H1 (cell line): Measurements from ENCODE around the gene HAGH. TPM values are rescaled to one million over a fixed set of nuclear protein-coding genes. Genes with fewer than 3 reads are reported as not detected.
A peak's percentile ranks its signal among the peaks of the same experiment; 100 is the strongest.

Experiments
- ASH2L ChIP-seq: fragments of 200-600, 300-600 bp; sonication (generic); IDR thresholded peaks from one replicate; pipeline ENCODE4 v1.7.1; 2017; ENCODE audit warnings: low read length
- CHD2 ChIP-seq: IDR thresholded peaks from 2 replicates; pipeline ENCODE4 v1.6.1; 2012; ENCODE audit warnings: low read length, improper control_type of control experiment
- FOSL1 ChIP-seq: IDR thresholded peaks from 2 replicates; pipeline ENCODE4 v1.6.1; 2011; ENCODE audit warnings: mild to moderate bottlenecking, low read depth, low read length, moderate library complexity; ENCODE audit not compliant: insufficient read depth
- JUN ChIP-seq: IDR thresholded peaks from 2 replicates; pipeline ENCODE4 v1.6.1; 2011; ENCODE audit warnings: low read depth, mild to moderate bottlenecking, improper control_type of control experiment, low read length
- JUND ChIP-seq: IDR thresholded peaks from 2 replicates; pipeline ENCODE4 v1.6.1; 2011; ENCODE audit warnings: mild to moderate bottlenecking, improper control_type of control experiment, low read length
- KDM4A ChIP-seq: IDR thresholded peaks from one replicate; pipeline ENCODE4 v1.7.1; 2012; ENCODE audit warnings: low read depth, mild to moderate bottlenecking, moderate library complexity, low read length, inconsistent platforms; ENCODE audit not compliant: severe bottlenecking
- MAFK ChIP-seq: IDR thresholded peaks from 2 replicates; pipeline ENCODE4 v1.6.1; 2012; ENCODE audit warnings: low read depth, mild to moderate bottlenecking, improper control_type of control experiment, low read length
- NANOG ChIP-seq: IDR thresholded peaks from 2 replicates; pipeline ENCODE4 v1.6.1; 2011; ENCODE audit warnings: low read length, low read depth, mild to moderate bottlenecking, inconsistent platforms; ENCODE audit not compliant: insufficient read depth, poor library complexity, severe bottlenecking
- NRF1 ChIP-seq: IDR thresholded peaks from 2 replicates; pipeline ENCODE4 v1.6.1; 2011; ENCODE audit warnings: mild to moderate bottlenecking, low read depth, low read length, improper control_type of control experiment
- RBBP5 ChIP-seq: IDR thresholded peaks from 2 replicates; pipeline ENCODE4 v1.7.1; 2012; ENCODE audit warnings: low read depth, mild to moderate bottlenecking, inconsistent platforms, low read length, moderate library complexity, borderline replicate concordance
- SAP30 ChIP-seq: fragments of 300-600 bp; sonication (generic); IDR thresholded peaks from 2 replicates; pipeline ENCODE4 v1.7.1; 2012; ENCODE audit warnings: low read length, moderate library complexity, mild to moderate bottlenecking, inconsistent platforms; ENCODE audit not compliant: insufficient read depth, insufficient replicate concordance
- polyA plus RNA-seq, 7 experiments: library from polyadenylated mRNA; depleted of rRNA in 3 of 7; stranded (reverse) in 5 of 7; unstranded in 2 of 7; fragments of >200 nt in 5 of 7; fragments of 200-250 nt in 2 of 7; gene quantifications; 1 replicate in 5 of 7; 2 replicates in 1 of 7; 4 replicates in 1 of 7; pipeline versions ENCODE4 v1.2.1 to v1.2.3, GENCODE V29; 2011 to 2013; ENCODE audit warnings: missing spikeins in 2 of 7, mixed read lengths in 2 of 7
- total RNA-seq: library from RNA; stranded (reverse); fragmentation: NEBNext Ultra II Directional; extraction: Animal tissue kit (Norgen Biotek cat#: 25700); gene quantifications from 2 replicates; pipeline ENCODE4 v1.2.1, GENCODE V29; 2021
- TF ChIP-seq, protein P1 (sequence below): fragments of 300-600 bp; sonication (generic); IDR thresholded peaks from 2 replicates; pipeline ENCODE4 v1.7.1; 2012; ENCODE audit warnings: low read length, moderate library complexity, mild to moderate bottlenecking, inconsistent platforms; ENCODE audit not compliant: insufficient replicate concordance

The HAGH gene
- total and polyA plus RNA-seq, 2 of the 8 experiments (the other 6 are each of a cell fraction or from before 2014, with no cell fraction given), result 28.7 to 40.6 TPM

DNA sequence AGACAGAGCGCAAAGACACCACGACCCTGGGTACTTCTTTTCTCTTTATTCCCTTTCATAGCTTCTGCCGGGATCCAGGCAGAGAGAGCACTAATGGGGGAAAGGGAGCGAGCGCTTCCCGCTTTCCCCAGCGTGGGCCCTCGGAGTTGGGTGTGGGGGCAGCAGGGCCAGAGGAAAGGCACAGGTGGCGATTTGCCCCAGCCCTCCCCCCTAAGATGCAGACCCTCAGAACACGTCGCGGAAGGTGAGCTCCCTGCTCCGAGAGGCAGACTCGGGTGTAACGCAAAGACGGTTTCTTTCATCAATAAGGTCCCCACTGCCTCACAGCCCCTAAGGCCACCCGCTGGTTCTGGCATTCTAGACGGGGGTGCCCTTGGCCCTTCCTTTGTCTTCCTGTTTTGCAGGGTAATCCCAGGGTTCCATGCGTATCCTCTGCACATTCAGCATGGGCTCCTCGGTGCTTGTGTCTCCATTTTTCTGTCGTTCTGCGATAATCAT is 54.7 kb downstream of the HAGH start (continued):
- TF ChIP-seq JUND, result no peak
- no peak for TF ChIP-seq JUN
- TF ChIP-seq CHD2, result no peak
- 0 out of 2 replicates have a peak, but pooled peaks have one; percentile 31 for TF ChIP-seq RBBP5
- no peak for TF ChIP-seq FOSL1
- TF ChIP-seq, protein P1, sequence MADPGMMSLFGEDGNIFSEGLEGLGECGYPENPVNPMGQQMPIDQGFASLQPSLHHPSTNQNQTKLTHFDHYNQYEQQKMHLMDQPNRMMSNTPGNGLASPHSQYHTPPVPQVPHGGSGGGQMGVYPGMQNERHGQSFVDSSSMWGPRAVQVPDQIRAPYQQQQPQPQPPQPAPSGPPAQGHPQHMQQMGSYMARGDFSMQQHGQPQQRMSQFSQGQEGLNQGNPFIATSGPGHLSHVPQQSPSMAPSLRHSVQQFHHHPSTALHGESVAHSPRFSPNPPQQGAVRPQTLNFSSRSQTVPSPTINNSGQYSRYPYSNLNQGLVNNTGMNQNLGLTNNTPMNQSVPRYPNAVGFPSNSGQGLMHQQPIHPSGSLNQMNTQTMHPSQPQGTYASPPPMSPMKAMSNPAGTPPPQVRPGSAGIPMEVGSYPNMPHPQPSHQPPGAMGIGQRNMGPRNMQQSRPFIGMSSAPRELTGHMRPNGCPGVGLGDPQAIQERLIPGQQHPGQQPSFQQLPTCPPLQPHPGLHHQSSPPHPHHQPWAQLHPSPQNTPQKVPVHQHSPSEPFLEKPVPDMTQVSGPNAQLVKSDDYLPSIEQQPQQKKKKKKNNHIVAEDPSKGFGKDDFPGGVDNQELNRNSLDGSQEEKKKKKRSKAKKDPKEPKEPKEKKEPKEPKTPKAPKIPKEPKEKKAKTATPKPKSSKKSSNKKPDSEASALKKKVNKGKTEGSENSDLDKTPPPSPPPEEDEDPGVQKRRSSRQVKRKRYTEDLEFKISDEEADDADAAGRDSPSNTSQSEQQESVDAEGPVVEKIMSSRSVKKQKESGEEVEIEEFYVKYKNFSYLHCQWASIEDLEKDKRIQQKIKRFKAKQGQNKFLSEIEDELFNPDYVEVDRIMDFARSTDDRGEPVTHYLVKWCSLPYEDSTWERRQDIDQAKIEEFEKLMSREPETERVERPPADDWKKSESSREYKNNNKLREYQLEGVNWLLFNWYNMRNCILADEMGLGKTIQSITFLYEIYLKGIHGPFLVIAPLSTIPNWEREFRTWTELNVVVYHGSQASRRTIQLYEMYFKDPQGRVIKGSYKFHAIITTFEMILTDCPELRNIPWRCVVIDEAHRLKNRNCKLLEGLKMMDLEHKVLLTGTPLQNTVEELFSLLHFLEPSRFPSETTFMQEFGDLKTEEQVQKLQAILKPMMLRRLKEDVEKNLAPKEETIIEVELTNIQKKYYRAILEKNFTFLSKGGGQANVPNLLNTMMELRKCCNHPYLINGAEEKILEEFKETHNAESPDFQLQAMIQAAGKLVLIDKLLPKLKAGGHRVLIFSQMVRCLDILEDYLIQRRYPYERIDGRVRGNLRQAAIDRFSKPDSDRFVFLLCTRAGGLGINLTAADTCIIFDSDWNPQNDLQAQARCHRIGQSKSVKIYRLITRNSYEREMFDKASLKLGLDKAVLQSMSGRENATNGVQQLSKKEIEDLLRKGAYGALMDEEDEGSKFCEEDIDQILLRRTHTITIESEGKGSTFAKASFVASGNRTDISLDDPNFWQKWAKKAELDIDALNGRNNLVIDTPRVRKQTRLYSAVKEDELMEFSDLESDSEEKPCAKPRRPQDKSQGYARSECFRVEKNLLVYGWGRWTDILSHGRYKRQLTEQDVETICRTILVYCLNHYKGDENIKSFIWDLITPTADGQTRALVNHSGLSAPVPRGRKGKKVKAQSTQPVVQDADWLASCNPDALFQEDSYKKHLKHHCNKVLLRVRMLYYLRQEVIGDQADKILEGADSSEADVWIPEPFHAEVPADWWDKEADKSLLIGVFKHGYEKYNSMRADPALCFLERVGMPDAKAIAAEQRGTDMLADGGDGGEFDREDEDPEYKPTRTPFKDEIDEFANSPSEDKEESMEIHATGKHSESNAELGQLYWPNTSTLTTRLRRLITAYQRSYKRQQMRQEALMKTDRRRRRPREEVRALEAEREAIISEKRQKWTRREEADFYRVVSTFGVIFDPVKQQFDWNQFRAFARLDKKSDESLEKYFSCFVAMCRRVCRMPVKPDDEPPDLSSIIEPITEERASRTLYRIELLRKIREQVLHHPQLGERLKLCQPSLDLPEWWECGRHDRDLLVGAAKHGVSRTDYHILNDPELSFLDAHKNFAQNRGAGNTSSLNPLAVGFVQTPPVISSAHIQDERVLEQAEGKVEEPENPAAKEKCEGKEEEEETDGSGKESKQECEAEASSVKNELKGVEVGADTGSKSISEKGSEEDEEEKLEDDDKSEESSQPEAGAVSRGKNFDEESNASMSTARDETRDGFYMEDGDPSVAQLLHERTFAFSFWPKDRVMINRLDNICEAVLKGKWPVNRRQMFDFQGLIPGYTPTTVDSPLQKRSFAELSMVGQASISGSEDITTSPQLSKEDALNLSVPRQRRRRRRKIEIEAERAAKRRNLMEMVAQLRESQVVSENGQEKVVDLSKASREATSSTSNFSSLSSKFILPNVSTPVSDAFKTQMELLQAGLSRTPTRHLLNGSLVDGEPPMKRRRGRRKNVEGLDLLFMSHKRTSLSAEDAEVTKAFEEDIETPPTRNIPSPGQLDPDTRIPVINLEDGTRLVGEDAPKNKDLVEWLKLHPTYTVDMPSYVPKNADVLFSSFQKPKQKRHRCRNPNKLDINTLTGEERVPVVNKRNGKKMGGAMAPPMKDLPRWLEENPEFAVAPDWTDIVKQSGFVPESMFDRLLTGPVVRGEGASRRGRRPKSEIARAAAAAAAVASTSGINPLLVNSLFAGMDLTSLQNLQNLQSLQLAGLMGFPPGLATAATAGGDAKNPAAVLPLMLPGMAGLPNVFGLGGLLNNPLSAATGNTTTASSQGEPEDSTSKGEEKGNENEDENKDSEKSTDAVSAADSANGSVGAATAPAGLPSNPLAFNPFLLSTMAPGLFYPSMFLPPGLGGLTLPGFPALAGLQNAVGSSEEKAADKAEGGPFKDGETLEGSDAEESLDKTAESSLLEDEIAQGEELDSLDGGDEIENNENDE, result no peak
- TF ChIP-seq MAFK, result no peak
- TF ChIP-seq NRF1, result no peak
- TF ChIP-seq ASH2L, result no peak
- no peak for TF ChIP-seq NANOG
- peak; percentile 31 for TF ChIP-seq SAP30
- no peak for TF ChIP-seq KDM4A
